Ascending aorta (tissue), 2 donors: ENCODE measurements around the gene ADAMTS7. TPM values are rescaled to one million over a fixed set of nuclear protein-coding genes. Genes with fewer than 3 reads are reported as not detected.
"Not testable (repeated sequence)": the region's sequence is repeated elsewhere in the genome, so short reads cannot be mapped to it uniquely, and the experiment has no call there.

Experiments used
- DNase-seq, 2 donors: peaks; one replicate each; pipeline ENCODE4 v3.0.0-alpha.2; 2019; ENCODE audit warnings: low spot score in 2 of 2
- H3K27ac ChIP-seq, 2 donors: fragments of 200-600 bp; sonication (generic); one replicate each; pipeline ENCODE4 v1.5.1; 2016 to 2017; ENCODE audit warnings: mild to moderate bottlenecking in 1 of 2
- H3K27me3 ChIP-seq: fragments of 200-600 bp; sonication (generic); one replicate; pipeline ENCODE4 v1.5.1; 2017
- H3K36me3 ChIP-seq, 2 donors: fragments of 200-600 bp; sonication (generic); one replicate each; pipeline ENCODE4 v1.5.1; 2016
- H3K4me1 ChIP-seq, 2 donors: fragments of 200-600 bp; sonication (generic); one replicate each; pipeline ENCODE4 v1.5.1; 2016 to 2017; ENCODE audit warnings: mild to moderate bottlenecking in 1 of 2
- H3K4me3 ChIP-seq, 2 donors: fragments of 200-600 bp; sonication (generic); one replicate each; pipeline ENCODE4 v1.5.1; 2016 to 2017; ENCODE audit warnings: mild to moderate bottlenecking in 1 of 2
- H3K9me3 ChIP-seq, 2 donors: fragments of 200-600 bp; sonication (generic); one replicate each; pipeline ENCODE4 v1.5.1; 2016
- intact Hi-C: fragments of 100-400 bp; cut with DNase I; formaldehyde crosslinking; loops from one replicate; pipeline ENCODE4 v1.15.1; 2023
- total RNA-seq: library from RNA; depleted of rRNA; stranded (reverse); fragments of >200 nt; gene quantifications from one replicate; pipeline ENCODE4 v1.1.0, GENCODE V29; 2016
- TF ChIP-seq, protein P1 (sequence below), 3 experiments: fragments of 200-600 bp in 2 of 3; fragments of 450-650 bp in 1 of 3; sonication (generic) in 2 of 3; IDR thresholded peaks; one replicate each; pipeline ENCODE4 v1.5.1; 2016 to 2019; ENCODE audit warnings: antibody characterized with exemption in 3 of 3, mild to moderate bottlenecking in 1 of 3, moderate library complexity in 1 of 3

Gene ADAMTS7
- total RNA-seq, 1 donor from 2014 or later: 33.3 TPM

DNA sequence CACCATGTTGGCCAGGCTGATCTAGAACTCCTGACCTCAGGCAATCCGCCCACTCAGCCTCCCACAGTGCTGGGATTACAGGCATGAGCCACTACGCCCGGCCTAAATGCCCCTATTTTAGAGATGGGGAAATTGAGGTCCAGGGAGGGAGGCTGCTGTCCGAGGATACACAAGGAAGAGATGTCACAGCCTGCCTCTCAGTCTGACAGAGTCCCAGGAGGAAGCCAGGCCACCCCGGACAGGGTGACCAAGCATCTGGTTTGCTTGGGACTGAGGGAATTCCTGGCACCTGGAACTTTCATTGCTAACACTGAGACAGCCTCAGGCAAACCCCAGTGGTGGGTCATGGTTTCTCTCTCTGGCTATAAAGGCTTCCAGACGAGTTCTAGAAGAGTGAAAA is 30.6 kb upstream of the ADAMTS7 start:
- Histone ChIP-seq H3K36me3 (no peaks in the 10 kb centered on the region), H3K9me3 (no peaks in the 10 kb centered on the region), H3K27me3 (no peaks in the 10 kb centered on the region), H3K4me3 (no peak overlapping the region), H3K4me1 (peaks cover 0 to 14% of the 10 kb centered on the region in 2 donors), H3K27ac (peak overlapping the region; percentile 8 to 48)
- intact Hi-C loops: no loop called here
- TF ChIP-seq, protein P1, sequence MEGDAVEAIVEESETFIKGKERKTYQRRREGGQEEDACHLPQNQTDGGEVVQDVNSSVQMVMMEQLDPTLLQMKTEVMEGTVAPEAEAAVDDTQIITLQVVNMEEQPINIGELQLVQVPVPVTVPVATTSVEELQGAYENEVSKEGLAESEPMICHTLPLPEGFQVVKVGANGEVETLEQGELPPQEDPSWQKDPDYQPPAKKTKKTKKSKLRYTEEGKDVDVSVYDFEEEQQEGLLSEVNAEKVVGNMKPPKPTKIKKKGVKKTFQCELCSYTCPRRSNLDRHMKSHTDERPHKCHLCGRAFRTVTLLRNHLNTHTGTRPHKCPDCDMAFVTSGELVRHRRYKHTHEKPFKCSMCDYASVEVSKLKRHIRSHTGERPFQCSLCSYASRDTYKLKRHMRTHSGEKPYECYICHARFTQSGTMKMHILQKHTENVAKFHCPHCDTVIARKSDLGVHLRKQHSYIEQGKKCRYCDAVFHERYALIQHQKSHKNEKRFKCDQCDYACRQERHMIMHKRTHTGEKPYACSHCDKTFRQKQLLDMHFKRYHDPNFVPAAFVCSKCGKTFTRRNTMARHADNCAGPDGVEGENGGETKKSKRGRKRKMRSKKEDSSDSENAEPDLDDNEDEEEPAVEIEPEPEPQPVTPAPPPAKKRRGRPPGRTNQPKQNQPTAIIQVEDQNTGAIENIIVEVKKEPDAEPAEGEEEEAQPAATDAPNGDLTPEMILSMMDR (IDR thresholded peaks at IDR 0.05): no peak
- DNase-seq: no peak

DNA sequence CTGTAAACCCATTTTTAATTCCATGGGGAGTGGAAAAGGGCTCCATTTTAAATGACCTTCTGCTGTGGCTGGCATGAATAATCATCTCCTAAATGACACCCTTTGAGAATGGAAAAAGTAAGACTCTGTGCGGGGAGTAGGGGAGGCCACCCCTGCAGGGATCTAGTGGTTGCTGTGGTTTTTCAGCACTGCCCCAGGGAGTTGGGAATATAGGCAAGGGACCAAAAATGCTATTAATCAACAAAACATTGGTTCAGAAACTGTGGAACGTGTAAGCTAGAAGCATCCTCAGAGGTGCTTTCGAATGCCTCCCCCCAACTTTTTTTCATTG is 30.1 kb upstream of the ADAMTS7 start:
- DNase-seq: no peak
- Histone ChIP-seq H3K4me3 (no peak overlapping the region), H3K9me3 (no peaks in the 10 kb centered on the region), H3K4me1 (peaks cover 0 to 14% of the 10 kb centered on the region in 2 donors), H3K36me3 (no peaks in the 10 kb centered on the region), H3K27ac (peak overlapping the region; percentile 34 to 57), H3K27me3 (no peaks in the 10 kb centered on the region)
- TF ChIP-seq, protein P1 (IDR thresholded peaks at IDR 0.05): no peak
- intact Hi-C loops: no loop called here

DNA sequence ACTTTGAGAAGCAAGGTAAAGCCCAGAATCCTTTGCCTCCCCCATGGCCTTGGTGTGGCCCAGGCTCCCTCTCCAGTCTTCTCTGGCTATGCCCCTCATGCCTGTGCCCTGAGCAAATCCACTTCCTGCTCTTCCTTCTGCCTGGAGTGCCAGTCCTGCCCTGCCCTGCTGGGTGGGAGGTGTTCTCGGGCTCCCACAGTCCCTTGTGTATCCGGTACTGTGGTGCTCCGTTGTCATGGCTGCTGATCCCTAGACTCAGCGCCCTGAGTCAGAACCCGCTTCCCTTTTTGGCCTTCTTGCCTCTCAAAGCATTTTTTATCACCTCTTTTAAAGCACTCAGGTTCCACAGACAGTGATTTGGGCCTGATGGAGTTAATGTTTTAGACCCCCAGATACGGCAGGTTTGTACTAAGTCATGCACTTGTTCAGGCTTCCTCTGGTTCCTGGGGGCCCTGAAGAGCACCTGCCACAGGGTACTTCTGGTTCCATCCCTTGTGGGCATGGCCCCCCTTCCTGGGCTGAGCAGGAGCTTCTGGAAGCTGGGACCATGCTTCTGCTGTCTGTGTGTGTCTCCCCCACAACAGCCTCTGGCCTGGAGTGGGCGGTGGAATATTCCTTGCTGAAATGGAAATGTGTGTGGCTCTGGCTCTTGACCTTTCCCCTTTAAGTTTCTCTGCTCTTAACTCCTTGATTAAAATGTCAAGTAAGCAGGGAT is 29.6 kb upstream of the ADAMTS7 start:
- H3K9me3 ChIP-seq: no peaks in the 10 kb centered on the region
- peak overlapping the region; percentile 46 to 57 for H3K27ac ChIP-seq
- intact Hi-C loops: no loop called here
- TF ChIP-seq, protein P1 (IDR thresholded peaks at IDR 0.05): no peak
- peak in 1 of 2 donors; percentile 81 for DNase-seq
- H3K4me3 ChIP-seq: no peak overlapping the region
- H3K27me3 ChIP-seq: no peaks in the 10 kb centered on the region
- no peaks in the 10 kb centered on the region for H3K36me3 ChIP-seq
- peaks cover 0 to 14% of the 10 kb centered on the region in 2 donors for H3K4me1 ChIP-seq

DNA sequence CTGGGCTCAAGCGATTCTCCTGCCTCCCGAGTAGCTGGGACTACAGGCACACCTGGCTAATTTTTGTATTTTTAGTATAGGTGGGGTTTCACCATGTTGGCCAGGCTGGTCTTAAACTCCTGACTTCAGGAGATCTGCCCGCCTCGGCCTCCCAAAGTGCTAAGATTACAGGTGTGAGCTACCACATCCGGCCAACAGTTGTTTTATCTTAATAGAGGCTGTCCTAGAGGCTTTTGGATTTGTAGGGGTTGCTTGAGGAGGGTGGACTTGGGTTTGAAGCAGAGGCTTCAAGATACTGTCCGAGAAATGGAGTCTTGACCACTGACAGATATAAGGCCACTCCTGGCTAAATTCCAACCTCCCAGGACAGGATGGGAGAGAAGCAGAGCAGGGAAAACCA is 27.9 kb upstream of the ADAMTS7 start:
- H3K36me3 ChIP-seq: not testable (repeated sequence)

DNA sequence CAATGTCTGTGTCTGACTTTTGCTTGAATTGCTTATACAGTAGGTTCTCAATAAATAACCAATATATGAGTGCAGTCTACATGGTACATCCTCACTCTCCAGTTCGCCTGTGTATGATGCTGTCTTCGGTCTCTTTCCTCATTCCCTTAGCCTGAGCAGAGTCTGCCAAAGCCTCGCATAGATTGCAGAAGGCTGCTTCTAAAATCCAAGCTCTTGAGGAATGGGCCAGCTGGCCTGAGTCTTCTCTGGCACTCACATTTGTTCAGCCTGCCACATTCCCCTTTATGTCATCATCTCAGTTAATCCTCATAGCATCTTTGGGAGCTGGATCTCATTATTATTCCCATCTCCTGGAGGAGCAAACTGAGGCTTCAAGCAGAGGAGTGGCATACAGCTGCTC is 27.2 kb upstream of the ADAMTS7 start:
- intact Hi-C loops: no loop called here
- TF ChIP-seq, protein P1 (IDR thresholded peaks at IDR 0.05): no peak
- Histone ChIP-seq H3K27ac (no peak overlapping the region), H3K36me3 (no peaks in the 10 kb centered on the region), H3K27me3 (no peaks in the 10 kb centered on the region), H3K9me3 (no peaks in the 10 kb centered on the region), H3K4me3 (no peak overlapping the region), H3K4me1 (peaks cover 0 to 14% of the 10 kb centered on the region in 2 donors)
- DNase-seq: peak in 1 of 2 donors; percentile 69

More for the DNA sequence above, 27.9 kb upstream of the ADAMTS7 start:
- H3K27me3 ChIP-seq, intact Hi-C loops, H3K4me3 ChIP-seq, H3K9me3 ChIP-seq, DNase-seq, H3K27ac ChIP-seq: not testable (repeated sequence)
- peaks cover 0 to 14% of the 10 kb centered on the region in 2 donors for H3K4me1 ChIP-seq

DNA sequence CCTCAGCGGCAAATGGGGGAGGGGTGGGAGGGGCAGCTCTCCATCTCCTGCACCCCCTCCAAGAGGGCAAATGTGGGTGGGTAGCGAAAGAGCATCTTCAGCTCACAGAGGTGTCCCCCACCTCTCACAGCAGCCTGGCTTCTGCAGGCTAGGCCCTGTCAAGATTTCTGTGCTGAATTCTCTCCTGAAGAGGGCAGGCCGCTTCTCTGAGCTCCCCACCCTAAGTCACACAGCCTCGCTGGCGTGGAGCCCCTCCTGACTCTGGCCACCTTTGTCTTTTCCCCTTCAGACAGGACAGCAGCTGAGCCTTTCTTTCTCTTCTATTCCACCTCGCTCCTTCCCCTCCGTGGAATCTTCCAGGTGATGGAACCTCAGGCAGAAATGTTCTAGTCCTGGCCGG is 26.3 kb upstream of the ADAMTS7 start:
- no peaks in the 10 kb centered on the region for H3K36me3 ChIP-seq
- H3K27me3 ChIP-seq: no peaks in the 10 kb centered on the region
- intact Hi-C loops: no loop called here
- no peak overlapping the region for H3K4me3 ChIP-seq
- TF ChIP-seq, protein P1 (IDR thresholded peaks at IDR 0.05): no peak
- DNase-seq: no peak
- H3K9me3 ChIP-seq: no peaks in the 10 kb centered on the region
- peaks cover 0 to 14% of the 10 kb centered on the region in 2 donors for H3K4me1 ChIP-seq
- H3K27ac ChIP-seq: no peak overlapping the region
